Uterus (tissue), 4 donors: ENCODE data around the gene OR51B2. TPM values are rescaled to one million over a fixed set of nuclear protein-coding genes. Genes with fewer than 3 reads are reported as not detected.

Experiments
- DNase-seq, 2 donors: peaks; one replicate each; pipeline ENCODE4 v3.0.0-alpha.2; 2019 to 2020
- H3K27ac ChIP-seq, 2 donors: fragments of 200-600 bp; sonication (generic); 1 replicate in 1 of 2; 2 replicates in 1 of 2; pipeline ENCODE4 v1.5.1; 2016 to 2018
- H3K27me3 ChIP-seq, 2 donors: fragments of 200-600 bp; sonication (generic); one replicate each; pipeline ENCODE4 v1.5.1; 2018 to 2019; ENCODE audit warnings: control low read depth in 1 of 2
- H3K36me3 ChIP-seq, 2 donors: fragments of 200-600 bp; sonication (generic); one replicate each; pipeline ENCODE4 v1.5.1; 2019; ENCODE audit warnings: control low read depth in 1 of 2
- H3K4me1 ChIP-seq, 2 donors: fragments of 200-600 bp; sonication (generic); one replicate each; pipeline ENCODE4 v1.5.1; 2018 to 2019; ENCODE audit warnings: control low read depth in 1 of 2
- H3K4me3 ChIP-seq, 2 donors: fragments of 200-600 bp; sonication (generic); 1 replicate in 1 of 2; 2 replicates in 1 of 2; pipeline ENCODE4 v1.5.1; 2018 to 2019; ENCODE audit warnings: mild to moderate bottlenecking in 1 of 2
- H3K9me3 ChIP-seq, 2 donors: fragments of 200-600 bp; sonication (generic); one replicate each; pipeline ENCODE4 v1.5.1; 2019; ENCODE audit warnings: control low read depth in 1 of 2
- CTCF ChIP-seq, 4 experiments: fragments of 200-600 bp in 2 of 4; fragments of 450-650 bp in 2 of 4; sonication (generic) in 2 of 4; IDR thresholded peaks; one replicate each; pipeline ENCODE4 v1.5.1; 2016 to 2019; ENCODE audit warnings: antibody characterized with exemption in 4 of 4, mild to moderate bottlenecking in 2 of 4, moderate library complexity in 1 of 4
- POLR2A ChIP-seq, 2 donors: fragments of 450-650 bp; IDR thresholded peaks; one replicate each; pipeline ENCODE4 v1.6.1; 2016; ENCODE audit warnings: antibody characterized with exemption in 2 of 2, mild to moderate bottlenecking in 1 of 2, moderate library complexity in 1 of 2
- intact Hi-C: fragments of 100-400 bp; cut with DNase I; formaldehyde crosslinking; loops from one replicate; pipeline ENCODE4 v1.15.1; 2023; ENCODE audit warnings: low total_unique reads
- small RNA-seq: library from RNA; depleted of rRNA; stranded (forward); fragments of <200 nt; gene quantifications from one replicate; pipeline ENCODE3, GENCODE V24; 2016
- total RNA-seq, 4 donors: library from RNA; depleted of rRNA in 3 of 4; stranded (reverse); fragments of >200 nt in 3 of 4; gene quantifications; one replicate each; pipeline versions ENCODE4 v1.1.0 to v1.2.4, GENCODE V29; 2014 to 2023
- donor health status: DM: yes; HTN: yes; CAD: no.

OR51B2 gene
- total RNA-seq, 4 donors from 2014 or later = 0.82 to 1.5 TPM; not detected in 2

- H3K4me1 ChIP-seq = no peaks in the 10 kb centered on the region
- no peaks in the 10 kb centered on the region for H3K36me3 ChIP-seq
- no peak overlapping the region for H3K27ac ChIP-seq
- H3K9me3 ChIP-seq = no peaks in the 10 kb centered on the region
- no peak overlapping the region for H3K4me3 ChIP-seq
- H3K27me3 ChIP-seq = no peaks in the 10 kb centered on the region
- DNase-seq = no peak
- TF ChIP-seq CTCF (IDR thresholded peaks at IDR 0.05) (no peak), POLR2A (IDR thresholded peaks at IDR 0.05) (no peak)
- intact Hi-C loops = no loop called here
Observed at GRCh38 chr11:5276697-5277096, 47.4 kb downstream of the OR51B2 start.

- TF ChIP-seq CTCF (IDR thresholded peaks at IDR 0.05) (no peak), POLR2A (IDR thresholded peaks at IDR 0.05) (no peak)
- intact Hi-C loops = no loop called here
Observed at GRCh38 chr11:5275369-5276110, 48.6 kb downstream of the OR51B2 start.

GRCh38 chr11:5274395-5274794 lies 49.7 kb downstream of the OR51B2 start:
- TF ChIP-seq POLR2A (IDR thresholded peaks at IDR 0.05) (no peak), CTCF (IDR thresholded peaks at IDR 0.05) (no peak)

More at GRCh38 chr11:5275369-5276110, 48.6 kb downstream of the OR51B2 start:
- no peak for DNase-seq
- Histone ChIP-seq H3K36me3 (no peaks in the 10 kb centered on the region), H3K9me3 (no peaks in the 10 kb centered on the region), H3K4me3 (no peak overlapping the region), H3K4me1 (no peaks in the 10 kb centered on the region), H3K27ac (no peak overlapping the region), H3K27me3 (no peaks in the 10 kb centered on the region)

More at GRCh38 chr11:5274395-5274794, 49.7 kb downstream of the OR51B2 start:
- no peak for DNase-seq
- Histone ChIP-seq H3K4me3 (no peak overlapping the region), H3K27me3 (no peaks in the 10 kb centered on the region), H3K36me3 (no peaks in the 10 kb centered on the region), H3K9me3 (no peaks in the 10 kb centered on the region), H3K27ac (no peak overlapping the region), H3K4me1 (no peaks in the 10 kb centered on the region)
- intact Hi-C loops = no loop called here

Small RNA genes within 50 kb of the gene (small RNA-seq; reads per million reads assigned to genes)
- not detected for gene AC104389.3

Other genes with a start within 250 kb of the OR51B2 start
- gene OR52A5, start 185.9 kb downstream of the OR51B2 start, total RNA-seq = not detected
- not detected for gene OR52A1, start 169.5 kb downstream of the OR51B2 start, total RNA-seq
- not detected for gene OR51V1, start 123.6 kb downstream of the OR51B2 start, total RNA-seq
- 1,000 to 10,000 TPM in 1 of 4 donors, 100 to 1,000 TPM in 2, 10 to 100 TPM in 1; 49.8 to 2,778 (median 273) TPM for gene HBB, start 97.2 kb downstream of the OR51B2 start, total RNA-seq
- gene HBD, start 89.8 kb downstream of the OR51B2 start, total RNA-seq = under 1 TPM in 1 of 4 donors, not detected in 3; 0.90 TPM
- gene HBG1, start 74.4 kb downstream of the OR51B2 start, total RNA-seq = 1 to 10 TPM in 1 of 4 donors, not detected in 3; 5.7 TPM
- 1,000 to 10,000 TPM in 1 of 4 donors, not detected in 3; 1,050 TPM for gene HBG2, start 69.5 kb downstream of the OR51B2 start, total RNA-seq
- gene HBE1, start 54.4 kb downstream of the OR51B2 start, total RNA-seq = 1 to 10 TPM in 1 of 4 donors, not detected in 3; 4.2 TPM
- gene OR51B4, start 22.4 kb downstream of the OR51B2 start, total RNA-seq = under 1 TPM in 1 of 4 donors, not detected in 3; 0.35 TPM
- 1 to 10 TPM in 1 of 4 donors, under 1 TPM in 1, not detected in 2; 0.85 to 2.9 TPM for gene OR51B5, start 19.2 kb upstream of the OR51B2 start, total RNA-seq
- gene OR51B6, start 27.2 kb upstream of the OR51B2 start, total RNA-seq = not detected
- gene OR51M1, start 59.5 kb upstream of the OR51B2 start, total RNA-seq = not detected
- not detected for gene OR51Q1, start 97.8 kb upstream of the OR51B2 start, total RNA-seq
- 1 to 10 TPM in 2 of 4 donors, not detected in 2; 1.6 to 5.0 TPM for gene OR51I1, start 117.2 kb upstream of the OR51B2 start, total RNA-seq
- not detected for gene OR51I2, start 125.0 kb upstream of the OR51B2 start, total RNA-seq
- gene OR52D1, start 164.4 kb upstream of the OR51B2 start, total RNA-seq = not detected
- gene UBQLN3, start 185.7 kb upstream of the OR51B2 start, total RNA-seq = 1 to 10 TPM in 3 of 4 donors, under 1 TPM in 1; 0.29 to 2.2 (median 1.4) TPM
- gene UBQLNL, start 192.4 kb upstream of the OR51B2 start, total RNA-seq = 10 to 100 TPM in 1 of 4 donors, 1 to 10 TPM in 3; 1.0 to 10.8 (median 4.7) TPM
- gene OR52H1, start 224.2 kb upstream of the OR51B2 start, total RNA-seq = 10 to 100 TPM in 1 of 4 donors, 1 to 10 TPM in 2, not detected in 1; 2.1 to 13.8 (median 2.1) TPM